ENCODE data around the gene KNCN.

KNCN gene

DNA sequence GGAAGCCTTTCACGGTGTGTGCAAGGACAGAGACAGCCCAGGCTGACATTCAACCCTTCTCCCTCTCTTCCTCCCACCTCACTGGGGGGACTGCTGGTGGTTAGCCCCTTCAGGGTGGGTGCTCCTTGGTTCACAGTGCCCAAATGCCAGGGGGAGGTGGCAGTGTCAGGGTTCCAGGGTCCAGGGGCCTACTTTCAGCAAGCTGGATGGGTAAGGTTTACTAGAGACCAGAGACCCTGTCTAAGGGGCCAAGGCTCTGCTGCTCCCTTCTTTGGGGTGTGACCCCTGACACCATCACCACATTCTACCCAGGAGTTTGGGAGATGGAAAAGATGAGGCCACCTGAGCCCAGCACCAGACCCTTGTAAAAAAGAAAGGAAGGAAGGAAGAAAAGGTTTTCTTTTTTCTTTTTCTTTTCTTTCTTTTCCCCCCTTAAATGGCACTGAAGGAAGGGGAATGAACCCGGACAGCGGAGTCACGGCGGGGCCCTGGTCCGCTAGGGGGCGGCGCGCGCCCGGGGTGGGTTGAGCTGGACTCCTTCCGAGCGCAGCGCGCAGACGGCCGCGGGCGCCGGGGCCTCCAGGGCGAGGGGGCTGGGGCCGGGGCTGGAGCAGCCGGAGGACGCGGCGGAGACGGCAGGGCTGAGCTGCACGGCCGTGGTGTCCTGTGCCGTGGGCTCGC, 18.8 kb downstream of the KNCN start:
- no peak overlapping the region for H3K27ac ChIP-seq

GRCh38 chr1:46532095-46532494, 19.4 kb downstream of the KNCN start:
- no peak for TF ChIP-seq CTCF (IDR thresholded peaks at IDR 0.05; ENCODE audit: low read depth, low read length, missing control alignments)
- no peak for DNase-seq
- H3K4me3 ChIP-seq (ENCODE audit: low read depth, low read length): no peak overlapping the region
- in situ Hi-C loops (cut with HindIII; ENCODE audit: low pct_ligation_motif_present, low sequenced_read_pairs): no loop called here
- H3K36me3 ChIP-seq (replicated peaks): no peaks in the 10 kb centered on the region
- H3K27ac ChIP-seq: no peak overlapping the region
- H3K27me3 ChIP-seq (replicated peaks): peaks cover 47% of the 10 kb centered on the region

More for the DNA sequence above, 18.8 kb downstream of the KNCN start:
- H3K27me3 ChIP-seq (replicated peaks): peaks cover 44% of the 10 kb centered on the region
- TF ChIP-seq CTCF (IDR thresholded peaks at IDR 0.05; ENCODE audit: low read depth, low read length, missing control alignments): peak; percentile 75
- peak overlapping the region; percentile 29 for H3K4me3 ChIP-seq (ENCODE audit: low read depth, low read length)
- H3K36me3 ChIP-seq (replicated peaks): no peaks in the 10 kb centered on the region
- in situ Hi-C loops (cut with HindIII; ENCODE audit: low pct_ligation_motif_present, low sequenced_read_pairs): no loop called here
- DNase-seq: no peak

DNA sequence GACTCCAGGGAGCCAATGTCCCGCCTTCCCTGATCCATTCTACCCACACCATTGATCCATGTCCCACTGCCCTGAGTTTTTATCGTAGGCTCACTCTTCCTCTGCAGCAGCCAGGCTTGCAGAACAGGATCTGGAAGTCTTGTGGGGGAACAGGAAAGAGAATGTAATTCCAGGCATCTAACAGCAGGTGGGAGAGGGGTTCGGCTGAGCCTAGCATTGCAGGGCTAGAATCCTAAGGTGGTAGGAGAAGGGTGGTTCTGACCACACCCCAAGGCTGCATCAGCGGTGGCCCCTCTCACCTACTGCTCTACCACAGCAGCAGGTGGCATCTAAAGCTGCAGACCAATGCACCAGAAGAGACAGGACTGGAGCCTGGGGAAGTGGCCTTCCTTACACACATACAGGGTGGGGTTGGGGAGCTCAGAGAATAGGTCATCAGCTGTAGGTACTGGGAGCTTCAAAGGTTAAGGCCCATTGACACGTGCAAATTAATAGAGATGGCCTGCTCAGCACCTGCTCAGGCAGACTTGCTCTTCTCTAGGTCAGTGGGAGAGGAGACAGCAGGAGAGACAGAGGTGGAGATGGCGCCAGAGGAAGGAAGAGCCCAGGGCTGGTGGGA, 20.5 kb downstream of the KNCN start:
- DNase-seq: no peak
- TF ChIP-seq CTCF (IDR thresholded peaks at IDR 0.05; ENCODE audit: low read depth, low read length, missing control alignments): peak; percentile 36
- in situ Hi-C loops (cut with HindIII; ENCODE audit: low pct_ligation_motif_present, low sequenced_read_pairs): no loop called here
- Histone ChIP-seq H3K27ac (no peak overlapping the region), H3K27me3 (replicated peaks) (peaks cover 56% of the 10 kb centered on the region), H3K36me3 (replicated peaks) (no peaks in the 10 kb centered on the region), H3K4me3 (ENCODE audit: low read depth, low read length) (no peak overlapping the region)

DNA sequence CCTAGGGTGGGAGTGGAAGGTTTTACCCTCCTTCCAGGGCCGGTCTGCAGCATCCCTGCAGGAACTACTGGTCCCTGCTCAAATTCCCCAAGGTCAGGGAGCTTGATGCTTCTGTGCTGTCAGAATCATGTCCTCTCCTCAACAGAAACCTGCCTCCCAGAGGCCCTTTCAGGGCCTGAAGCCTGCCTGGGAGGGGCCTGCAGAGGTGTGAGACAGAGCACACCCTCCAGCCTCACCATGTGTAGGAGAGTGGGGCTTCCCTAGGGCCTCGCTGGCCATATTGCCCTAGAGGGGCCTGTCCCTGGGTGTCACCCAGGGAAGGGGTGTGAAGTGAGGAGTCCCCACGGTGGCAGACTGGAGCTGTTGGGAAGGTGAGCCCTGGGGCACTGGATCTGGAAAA, 21.1 kb downstream of the KNCN start:
- no peak for TF ChIP-seq CTCF (IDR thresholded peaks at IDR 0.05; ENCODE audit: low read depth, low read length, missing control alignments)
- peaks cover 62% of the 10 kb centered on the region for H3K27me3 ChIP-seq (replicated peaks)
- no peak overlapping the region for H3K4me3 ChIP-seq (ENCODE audit: low read depth, low read length)
- in situ Hi-C loops (cut with HindIII; ENCODE audit: low pct_ligation_motif_present, low sequenced_read_pairs): no loop called here
- H3K36me3 ChIP-seq (replicated peaks): no peaks in the 10 kb centered on the region
- no peak overlapping the region for H3K27ac ChIP-seq
- no peak for DNase-seq

DNA sequence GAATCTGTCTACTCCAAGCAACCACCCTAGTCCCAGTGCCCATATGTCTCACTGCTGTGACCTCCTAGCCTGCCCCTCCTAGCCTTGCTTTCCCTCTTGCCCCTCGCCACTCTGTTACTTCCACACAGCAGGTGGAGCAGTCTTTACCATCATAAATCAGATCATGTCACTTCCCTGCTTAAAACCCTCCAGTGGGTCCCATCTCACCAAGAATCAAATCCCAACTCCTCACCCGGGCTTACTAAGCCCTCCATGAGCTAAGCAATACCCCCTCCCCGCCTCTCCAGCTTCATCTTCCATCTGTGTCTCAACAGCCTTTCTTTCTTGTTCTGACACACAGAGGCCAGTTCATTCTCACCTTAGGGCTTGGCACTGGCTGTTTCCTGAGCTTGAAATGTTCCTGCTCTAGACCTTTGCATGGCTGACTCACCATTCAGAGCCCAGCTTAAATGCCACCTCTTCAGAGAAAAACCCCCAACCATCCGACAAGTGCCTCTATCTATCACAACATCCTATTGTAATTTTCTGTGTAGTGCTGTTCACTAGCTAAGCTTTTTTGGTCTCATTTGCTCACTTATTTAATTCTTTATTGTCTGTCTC, 22.3 kb downstream of the KNCN start:
- Histone ChIP-seq H3K36me3 (replicated peaks) (no peaks in the 10 kb centered on the region), H3K4me3 (ENCODE audit: low read depth, low read length) (no peak overlapping the region), H3K27me3 (replicated peaks) (peaks cover 64% of the 10 kb centered on the region), H3K27ac (no peak overlapping the region)
- in situ Hi-C loops (cut with HindIII; ENCODE audit: low pct_ligation_motif_present, low sequenced_read_pairs): no loop called here
- no peak for DNase-seq
- no peak for TF ChIP-seq CTCF (IDR thresholded peaks at IDR 0.05; ENCODE audit: low read depth, low read length, missing control alignments)
